Fibroblast of lung (primary cell): ENCODE data around the gene KIZ. TPM values are rescaled to one million over a fixed set of nuclear protein-coding genes. Genes with fewer than 3 reads are reported as not detected.

Experiments used
- DNase-seq, 2 donors: peaks; one replicate each; pipeline versions ENCODE4 v3.0.0 to v3.0.0-alpha.2; 2010; ENCODE audit warnings: low read depth in 2 of 2
- H2AFZ ChIP-seq: 2 replicates; pipeline ENCODE4 v1.5.1; 2012; ENCODE audit warnings: low read length, control low read depth, inconsistent platforms
- H3K27ac ChIP-seq: 2 replicates; pipeline ENCODE4 v1.5.1; 2011; ENCODE audit warnings: low read length, control low read depth; ENCODE audit not compliant: insufficient read depth
- H3K27me3 ChIP-seq: 2 replicates; pipeline ENCODE4 v1.5.1; 2011; ENCODE audit warnings: mild to moderate bottlenecking, low read length; ENCODE audit not compliant: control insufficient read depth, insufficient read depth
- H3K36me3 ChIP-seq: 2 replicates; pipeline ENCODE4 v1.5.1; 2011; ENCODE audit warnings: low read length; ENCODE audit not compliant: control insufficient read depth, insufficient read depth
- H3K4me1 ChIP-seq: 2 replicates; pipeline ENCODE4 v1.5.1; 2011; ENCODE audit warnings: low read length; ENCODE audit not compliant: control insufficient read depth, insufficient read depth; ENCODE audit errors: extremely low read depth
- H3K4me2 ChIP-seq: 2 replicates; pipeline ENCODE4 v1.5.1; 2011; ENCODE audit warnings: low read length, control low read depth; ENCODE audit not compliant: insufficient read depth; ENCODE audit errors: extremely low read depth
- H3K4me3 ChIP-seq, 4 experiments: fragments of 200-600 bp in 1 of 4; sonication (generic) in 1 of 4; replicated peaks in 1 of 4; 2 replicates each; pipeline ENCODE4 v1.5.1; 2011 to 2016; ENCODE audit warnings: low read length in 4 of 4, low read depth in 3 of 4, mild to moderate bottlenecking in 3 of 4, control low read depth in 2 of 4, inconsistent platforms in 1 of 4, mixed read lengths in 1 of 4; ENCODE audit not compliant: insufficient read depth in 1 of 4; ENCODE audit errors: control extremely low read depth in 1 of 4
- H3K79me2 ChIP-seq: 2 replicates; pipeline ENCODE4 v1.5.1; 2012; ENCODE audit warnings: mild to moderate bottlenecking, low read length, inconsistent platforms; ENCODE audit not compliant: control insufficient read depth, insufficient read depth
- H3K9ac ChIP-seq: 2 replicates; pipeline ENCODE4 v1.5.1; 2011; ENCODE audit warnings: mild to moderate bottlenecking, low read length, control low read depth; ENCODE audit not compliant: insufficient read depth
- H3K9me3 ChIP-seq: 2 replicates; pipeline ENCODE4 v1.5.1; 2012; ENCODE audit warnings: low read depth, low read length; ENCODE audit not compliant: control insufficient read depth, insufficient read depth
- H4K20me1 ChIP-seq: 2 replicates; pipeline ENCODE4 v1.5.1; 2011; ENCODE audit warnings: low read length; ENCODE audit not compliant: control insufficient read depth, insufficient read depth; ENCODE audit errors: extremely low read depth
- EZH2 ChIP-seq: IDR thresholded peaks from 2 replicates; pipeline ENCODE4 v1.5.1; 2012; ENCODE audit warnings: low read length, control low read depth, mild to moderate bottlenecking; ENCODE audit errors: missing control alignments
- polyA plus RNA-seq, 2 donors: library from polyadenylated mRNA; depleted of rRNA in 1 of 2; stranded (reverse) in 1 of 2; unstranded in 1 of 2; fragments of >200 nt; gene quantifications; 2 replicates each; pipeline ENCODE4 v1.2.1, GENCODE V29; 2011 to 2012; ENCODE audit warnings: missing spikeins in 1 of 2
- total RNA-seq: library from RNA; depleted of rRNA; stranded (reverse); fragments of >200 nt; gene quantifications from 2 replicates; pipeline ENCODE4 v1.2.1, GENCODE V29; 2014
- TF ChIP-seq, protein P1 (sequence below), 2 donors: IDR thresholded peaks in 1 of 2; conservative IDR thresholded peaks in 1 of 2; 1 replicate in 1 of 2; 2 replicates in 1 of 2; pipeline ENCODE4 v1.5.1; 2011 to 2012; ENCODE audit warnings: low read length in 2 of 2, control low read depth in 1 of 2, inconsistent platforms in 1 of 2, low read depth in 1 of 2, mild to moderate bottlenecking in 1 of 2

Gene KIZ
- total and polyA plus RNA-seq, 2 donors (not counting 1 experiment from before 2014, with no cell fraction given), result 11.5 to 23.5 TPM

DNA sequence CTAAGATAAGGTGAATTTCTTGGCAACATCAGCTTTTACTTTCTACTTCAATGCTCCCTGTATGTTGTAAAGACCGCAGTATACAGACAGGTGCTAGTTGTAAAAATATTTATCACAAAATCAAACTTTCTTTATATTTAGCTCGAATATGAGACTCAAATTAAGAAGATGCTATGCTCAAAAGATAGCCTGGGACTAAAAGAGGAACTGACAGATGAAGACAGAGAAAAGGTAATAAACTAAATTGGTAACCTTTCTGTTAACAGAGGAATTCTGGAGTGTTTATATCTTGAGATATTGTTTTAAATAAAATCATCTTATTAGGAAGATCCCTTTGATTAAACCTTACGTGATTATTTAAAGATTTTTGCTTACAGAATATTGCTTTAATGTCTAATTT lies 19.5 kb downstream of the KIZ start:
- H3K9ac ChIP-seq, result no peak overlapping the region
- no peak overlapping the region for H3K27ac ChIP-seq
- TF ChIP-seq, protein P1, sequence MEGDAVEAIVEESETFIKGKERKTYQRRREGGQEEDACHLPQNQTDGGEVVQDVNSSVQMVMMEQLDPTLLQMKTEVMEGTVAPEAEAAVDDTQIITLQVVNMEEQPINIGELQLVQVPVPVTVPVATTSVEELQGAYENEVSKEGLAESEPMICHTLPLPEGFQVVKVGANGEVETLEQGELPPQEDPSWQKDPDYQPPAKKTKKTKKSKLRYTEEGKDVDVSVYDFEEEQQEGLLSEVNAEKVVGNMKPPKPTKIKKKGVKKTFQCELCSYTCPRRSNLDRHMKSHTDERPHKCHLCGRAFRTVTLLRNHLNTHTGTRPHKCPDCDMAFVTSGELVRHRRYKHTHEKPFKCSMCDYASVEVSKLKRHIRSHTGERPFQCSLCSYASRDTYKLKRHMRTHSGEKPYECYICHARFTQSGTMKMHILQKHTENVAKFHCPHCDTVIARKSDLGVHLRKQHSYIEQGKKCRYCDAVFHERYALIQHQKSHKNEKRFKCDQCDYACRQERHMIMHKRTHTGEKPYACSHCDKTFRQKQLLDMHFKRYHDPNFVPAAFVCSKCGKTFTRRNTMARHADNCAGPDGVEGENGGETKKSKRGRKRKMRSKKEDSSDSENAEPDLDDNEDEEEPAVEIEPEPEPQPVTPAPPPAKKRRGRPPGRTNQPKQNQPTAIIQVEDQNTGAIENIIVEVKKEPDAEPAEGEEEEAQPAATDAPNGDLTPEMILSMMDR (conservative IDR thresholded peaks at IDR 0.05 in 1 of 2, IDR thresholded peaks at IDR 0.05 in 1 of 2; ENCODE audit: low read depth in 1 of 2, low read length in 2 of 2), result no peak
- TF ChIP-seq EZH2, result no peak
- no peaks in the 10 kb centered on the region for H3K27me3 ChIP-seq
- DNase-seq, result no peak
- no peaks in the 10 kb centered on the region for H3K36me3 ChIP-seq
- H4K20me1 ChIP-seq, result no peaks in the 10 kb centered on the region
- H3K9me3 ChIP-seq, result no peaks in the 10 kb centered on the region
- H3K79me2 ChIP-seq, result no peaks in the 10 kb centered on the region
- no peak overlapping the region for H3K4me3 ChIP-seq
- no peaks in the 10 kb centered on the region for H3K4me1 ChIP-seq
- H3K4me2 ChIP-seq, result no peak overlapping the region
- no peak overlapping the region for H2AFZ ChIP-seq

DNA sequence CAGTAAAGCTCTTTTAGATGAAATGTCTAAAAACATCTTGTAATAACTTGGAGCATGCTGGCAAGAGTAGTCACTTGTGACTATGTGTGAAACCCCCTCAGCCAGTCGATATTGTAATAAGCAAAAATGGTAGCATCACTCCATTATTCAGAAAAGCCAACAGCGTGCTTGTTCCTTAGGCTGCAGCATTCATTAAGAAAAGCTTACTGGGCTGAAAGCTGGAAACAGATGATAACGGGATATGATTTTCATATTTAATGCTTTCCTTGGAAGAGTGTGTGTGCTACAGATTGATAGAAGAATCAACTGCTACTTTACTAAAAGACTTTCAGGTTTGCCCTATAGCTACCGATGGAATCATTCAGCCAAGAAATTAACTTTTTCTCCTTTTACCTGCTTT lies 20.3 kb downstream of the KIZ start:
- no peak overlapping the region for H2AFZ ChIP-seq
- H3K9ac ChIP-seq, result no peak overlapping the region
- no peak overlapping the region for H3K27ac ChIP-seq
- no peak for TF ChIP-seq EZH2
- TF ChIP-seq, protein P1 (conservative IDR thresholded peaks at IDR 0.05 in 1 of 2, IDR thresholded peaks at IDR 0.05 in 1 of 2; ENCODE audit: low read depth in 1 of 2, low read length in 2 of 2), result no peak
- no peaks in the 10 kb centered on the region for H3K27me3 ChIP-seq
- no peak for DNase-seq
- no peaks in the 10 kb centered on the region for H3K79me2 ChIP-seq
- no peak overlapping the region for H3K4me3 ChIP-seq
- H3K4me1 ChIP-seq, result no peaks in the 10 kb centered on the region
- no peaks in the 10 kb centered on the region for H4K20me1 ChIP-seq
- no peak overlapping the region for H3K4me2 ChIP-seq
- no peaks in the 10 kb centered on the region for H3K9me3 ChIP-seq
- no peaks in the 10 kb centered on the region for H3K36me3 ChIP-seq

DNA sequence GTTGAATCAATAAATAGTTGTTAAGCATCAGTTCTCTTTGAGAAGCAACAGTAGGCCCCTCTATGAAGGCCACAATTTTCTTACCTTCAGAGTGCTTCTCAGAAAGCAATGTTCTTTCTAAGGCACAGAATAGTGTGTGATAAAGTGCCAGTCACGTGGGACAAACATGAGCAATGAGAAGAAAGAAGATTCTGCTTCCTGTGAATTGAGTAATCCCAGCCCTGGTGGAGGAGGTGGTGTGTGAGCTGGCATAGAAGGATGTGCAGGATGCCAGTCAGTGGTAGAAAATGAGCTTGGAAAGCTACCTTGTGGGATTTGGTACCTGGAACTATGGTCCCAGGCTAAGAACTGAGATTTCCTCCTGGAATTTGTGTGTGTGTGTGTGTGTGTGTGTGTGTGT lies 21.7 kb downstream of the KIZ start:
- H3K79me2 ChIP-seq, result no peaks in the 10 kb centered on the region
- H3K9ac ChIP-seq, result no peak overlapping the region
- TF ChIP-seq, protein P1 (conservative IDR thresholded peaks at IDR 0.05 in 1 of 2, IDR thresholded peaks at IDR 0.05 in 1 of 2; ENCODE audit: low read depth in 1 of 2, low read length in 2 of 2), result no peak
- TF ChIP-seq EZH2, result no peak
- H3K36me3 ChIP-seq, result no peaks in the 10 kb centered on the region
- no peak overlapping the region for H3K4me3 ChIP-seq
- no peaks in the 10 kb centered on the region for H3K27me3 ChIP-seq
- DNase-seq, result no peak
- no peak overlapping the region for H3K27ac ChIP-seq
- no peaks in the 10 kb centered on the region for H3K4me1 ChIP-seq
- H3K9me3 ChIP-seq, result no peaks in the 10 kb centered on the region
- no peak overlapping the region for H3K4me2 ChIP-seq
- no peak overlapping the region for H2AFZ ChIP-seq
- H4K20me1 ChIP-seq, result no peaks in the 10 kb centered on the region
